GM19397 (cell line): Measurements from ENCODE around the gene GPR143.
"Not testable (repeated sequence)": the region's sequence is repeated elsewhere in the genome, so short reads cannot be mapped to it uniquely, and the experiment has no call there.

Source experiments
- ATAC-seq: cut with Tn5 transposase; IDR thresholded peaks from one replicate; pipeline ENCODE4 v1.9.1; 2021; ENCODE audit warnings: mild to moderate bottlenecking, moderate library complexity; ENCODE audit not compliant: unreplicated experiment

The GPR143 gene

DNA sequence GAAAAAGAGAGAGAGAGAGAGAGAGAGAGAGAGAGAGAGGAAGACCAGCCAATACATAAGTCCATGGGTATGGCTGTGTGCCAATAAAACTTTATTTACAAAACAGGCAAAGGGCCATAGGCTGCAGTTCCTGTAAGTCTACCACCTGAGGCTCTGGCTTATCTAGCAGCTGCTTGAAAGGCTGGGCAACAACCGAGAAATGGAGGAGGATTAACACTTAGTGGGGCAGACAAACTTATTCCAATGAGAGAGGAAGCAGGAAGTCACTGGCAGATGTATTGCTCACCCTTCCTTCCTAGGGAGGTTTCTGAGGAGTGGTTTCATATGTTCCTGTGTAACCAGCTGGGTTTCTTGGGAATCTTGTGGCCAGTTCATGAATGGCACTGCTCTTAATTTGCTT lies 4.7 kb upstream of the GPR143 start:
- ATAC-seq, result no peak

DNA sequence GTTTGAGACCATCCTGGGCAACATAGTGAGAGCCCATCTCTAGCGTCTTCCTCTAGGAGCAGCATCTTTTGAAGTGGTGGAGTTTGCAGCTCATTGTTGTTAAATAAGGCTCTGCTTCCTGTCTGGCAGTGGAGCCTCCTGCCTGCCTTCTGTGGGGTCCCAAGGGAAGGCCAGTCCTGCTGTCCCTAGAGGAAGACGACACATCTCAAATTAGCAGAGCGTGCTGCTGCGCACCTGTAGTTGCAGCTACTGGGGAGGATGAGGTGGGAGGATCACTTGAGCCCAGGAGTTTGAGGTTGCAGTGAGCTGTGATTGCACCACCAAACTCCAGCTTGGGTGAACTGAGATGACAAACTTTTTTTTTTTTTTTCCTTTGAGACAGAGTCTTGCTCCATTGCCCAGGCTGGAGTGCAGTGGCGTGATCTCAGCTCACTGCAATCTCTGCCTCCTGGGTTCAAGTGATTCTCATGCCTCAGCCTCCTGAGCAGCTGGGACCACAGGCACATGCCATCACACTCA lies 2.7 kb upstream of the GPR143 start:
- not testable (repeated sequence) for ATAC-seq

DNA sequence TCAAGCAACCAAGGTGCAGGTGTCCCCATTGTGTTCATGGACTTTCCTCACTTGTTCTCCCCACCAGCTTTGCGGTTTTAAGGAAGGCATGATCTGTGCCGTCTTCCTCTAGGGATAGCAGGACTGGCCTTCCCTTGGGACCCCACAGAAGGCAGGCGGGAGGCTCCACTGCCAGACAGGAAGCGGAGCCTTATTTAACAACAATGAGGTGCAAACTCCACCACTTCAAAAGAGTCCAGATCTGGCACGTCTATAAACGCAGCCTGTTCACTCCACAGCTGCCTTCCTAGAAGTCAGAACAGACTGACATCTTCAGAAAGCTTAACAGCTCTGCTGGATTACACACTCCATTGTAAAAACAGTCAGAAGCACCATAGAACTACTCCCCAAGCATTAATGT lies 1.7 kb upstream of the GPR143 start:
- ATAC-seq, result no peak

DNA sequence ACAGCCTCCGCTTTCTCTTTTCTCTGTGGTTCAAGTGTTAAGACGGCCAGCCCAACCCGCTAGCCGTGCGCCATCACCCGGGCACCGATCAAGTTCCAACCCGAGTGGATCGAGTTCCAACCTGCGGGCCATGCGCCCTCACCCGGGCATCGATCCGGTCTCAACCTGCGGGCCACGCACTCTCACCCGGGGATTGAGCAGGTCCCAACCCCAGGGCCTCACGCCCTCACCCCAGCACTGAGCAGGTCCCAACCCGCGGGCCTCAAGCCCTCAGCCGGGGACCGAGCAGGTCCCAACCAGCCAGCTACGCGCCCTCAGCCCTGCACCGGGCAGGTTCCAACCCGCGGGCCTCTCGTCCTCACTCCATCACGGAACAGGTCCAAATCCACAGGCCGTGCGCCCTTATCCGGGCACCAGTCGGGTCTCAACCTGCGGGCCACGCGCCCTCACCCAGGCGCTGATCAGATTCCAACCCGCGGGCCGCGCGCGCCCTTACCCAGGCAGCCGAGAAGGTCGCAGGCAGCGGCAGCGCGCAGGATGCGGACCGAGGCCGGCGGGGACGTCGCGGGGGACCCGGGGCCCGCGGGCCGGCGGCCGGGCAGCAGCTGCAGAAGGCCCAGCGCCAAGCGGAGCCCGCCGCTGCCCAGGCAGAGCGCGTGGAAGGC lies 443 bp downstream of the GPR143 start:
- no peak for ATAC-seq

DNA sequence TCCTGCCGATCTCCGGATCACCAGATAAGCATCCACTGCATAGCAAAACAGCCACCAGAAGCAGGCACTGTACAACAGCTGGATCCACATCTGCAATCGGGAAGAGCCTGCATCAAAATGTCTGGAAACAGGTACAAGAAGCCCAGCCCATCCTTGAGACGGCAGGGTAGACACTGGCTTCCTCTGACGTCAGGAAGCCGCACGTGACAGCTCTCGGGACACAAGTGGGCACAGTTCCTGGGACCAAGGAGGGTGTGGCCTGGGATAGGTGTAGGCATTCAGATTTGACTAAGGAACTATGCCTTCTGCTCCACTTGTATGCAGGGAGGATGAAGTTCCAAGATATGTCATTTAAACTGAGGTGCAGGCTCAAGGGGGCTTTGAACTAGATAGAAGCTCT lies 6.3 kb downstream of the GPR143 start:
- no peak for ATAC-seq

DNA sequence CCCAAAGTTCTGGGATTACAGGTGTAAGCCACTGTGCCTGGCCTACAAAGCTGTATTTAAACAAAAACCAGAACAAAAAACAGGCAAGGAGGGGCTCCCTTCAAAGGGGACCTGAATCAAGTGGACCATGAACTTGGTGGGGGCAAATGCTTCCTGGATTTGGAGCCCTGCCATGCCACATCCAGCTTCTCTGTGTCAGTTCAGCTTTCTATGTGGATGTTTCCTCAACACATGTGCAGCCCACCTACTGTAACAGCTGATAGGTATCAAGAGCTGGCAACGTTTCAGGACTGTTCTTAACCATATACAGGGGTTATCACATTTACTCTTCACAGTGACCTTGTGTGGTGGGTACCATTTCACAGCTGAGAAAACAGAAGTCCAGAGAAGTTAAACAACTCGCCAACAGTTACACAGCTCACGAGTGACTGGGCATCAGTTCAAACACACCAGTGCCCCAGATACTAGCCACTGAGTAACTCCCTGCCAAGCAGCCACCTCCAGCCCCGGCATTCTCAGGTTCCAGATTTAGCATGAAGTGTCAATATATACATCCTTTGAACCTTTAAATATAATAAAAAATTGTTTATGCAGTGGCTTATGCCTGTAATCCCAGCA lies 7.5 kb downstream of the GPR143 start:
- no peak for ATAC-seq

DNA sequence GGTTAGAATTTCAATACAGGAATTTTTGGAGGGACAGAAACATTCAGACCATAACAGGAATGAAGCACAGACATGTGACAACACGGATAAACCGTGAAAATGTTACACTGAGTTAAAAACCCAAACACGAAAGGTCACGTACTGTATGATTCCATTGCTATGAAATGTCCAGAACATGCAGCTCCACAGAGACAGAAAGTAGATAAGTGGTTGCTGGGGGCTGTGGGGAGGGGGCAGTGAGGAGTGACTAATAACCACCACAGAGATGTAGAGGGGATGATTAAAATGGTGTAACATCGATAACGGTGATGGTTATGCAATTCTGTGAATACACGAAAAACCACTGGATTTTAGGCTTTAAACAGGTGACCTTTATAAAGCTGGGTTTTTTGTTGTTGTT lies 8.3 kb downstream of the GPR143 start:
- ATAC-seq, result no peak

DNA sequence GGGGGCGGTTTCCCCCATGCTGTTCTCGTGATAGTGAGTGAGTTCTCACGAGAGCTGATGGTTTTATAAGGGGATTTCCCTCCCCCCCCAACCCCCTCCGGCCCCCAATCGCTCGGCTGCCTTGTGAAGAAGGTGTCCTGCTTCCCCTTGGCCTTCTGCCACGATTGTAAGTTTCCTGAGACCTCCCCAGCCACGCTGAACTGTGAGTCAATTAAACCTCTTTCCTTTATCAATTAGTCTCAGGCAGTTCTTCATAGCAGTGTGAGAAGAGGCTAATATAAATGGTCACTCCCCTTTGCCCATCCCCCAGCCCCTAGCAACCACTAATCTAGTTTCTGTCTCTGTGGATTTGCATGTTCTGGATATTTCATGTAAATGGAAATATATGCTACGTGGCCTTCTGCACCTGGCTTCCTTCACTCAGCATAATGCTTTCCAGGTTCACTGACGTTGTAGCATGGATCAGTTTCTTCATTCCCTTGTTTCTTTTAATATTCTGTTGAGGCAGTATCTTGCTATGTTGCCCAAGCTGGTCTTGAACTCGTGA lies 16.4 kb downstream of the GPR143 start:
- ATAC-seq, result no peak

DNA sequence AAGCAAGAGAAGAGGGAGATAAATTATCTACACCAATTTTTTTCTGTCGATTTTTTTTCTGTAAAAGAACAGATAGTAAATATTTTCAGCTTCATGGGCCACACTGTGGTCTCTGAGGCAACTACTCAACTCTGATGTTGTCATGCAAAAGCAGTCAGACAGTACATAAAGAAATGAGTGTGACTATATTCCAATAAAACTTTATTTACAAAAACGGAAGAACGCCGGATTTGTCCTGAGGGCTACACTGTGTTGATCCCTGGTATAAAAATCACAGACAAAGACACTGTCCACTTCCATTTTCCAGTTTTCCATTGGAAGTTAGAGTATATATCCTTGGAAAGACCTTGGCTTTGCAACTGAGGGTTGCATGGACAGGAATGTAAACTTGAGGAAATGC lies 18.0 kb downstream of the GPR143 start:
- no peak for ATAC-seq

DNA sequence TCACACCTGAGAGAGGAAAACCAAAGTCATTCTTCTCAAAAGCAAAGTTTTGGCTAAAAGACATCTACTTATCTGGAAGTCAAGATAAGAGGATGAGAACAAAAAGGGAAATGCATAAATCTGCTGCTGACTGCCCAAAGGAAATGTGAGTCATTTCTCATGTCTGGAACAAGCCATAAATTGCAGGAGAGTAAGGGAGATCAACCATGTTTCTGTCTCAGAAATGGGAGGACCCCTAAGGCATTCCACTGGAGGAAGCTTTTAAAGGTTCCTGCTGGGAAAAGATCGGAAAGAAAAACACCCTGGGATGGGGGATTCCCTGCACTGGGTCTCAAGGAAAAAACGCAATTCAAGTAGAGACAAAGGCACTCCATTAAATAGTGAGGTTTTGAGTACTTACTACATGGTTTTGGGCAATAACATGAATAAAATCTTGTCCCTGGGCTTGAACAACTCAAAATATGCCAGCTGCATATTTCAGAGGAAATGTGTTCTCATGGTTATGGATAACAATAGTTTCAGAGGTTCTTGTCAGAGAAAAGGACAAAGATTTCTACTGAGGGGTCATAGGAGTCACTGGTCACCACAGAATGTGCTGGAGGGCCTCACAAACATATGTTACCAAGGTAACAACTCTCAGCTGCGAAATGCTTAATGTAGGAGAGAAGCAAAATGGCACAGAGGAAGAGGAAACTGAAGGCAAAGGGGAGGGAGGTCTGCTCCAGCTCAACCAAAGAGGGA lies 19.3 kb downstream of the GPR143 start:
- ATAC-seq, result no peak

DNA sequence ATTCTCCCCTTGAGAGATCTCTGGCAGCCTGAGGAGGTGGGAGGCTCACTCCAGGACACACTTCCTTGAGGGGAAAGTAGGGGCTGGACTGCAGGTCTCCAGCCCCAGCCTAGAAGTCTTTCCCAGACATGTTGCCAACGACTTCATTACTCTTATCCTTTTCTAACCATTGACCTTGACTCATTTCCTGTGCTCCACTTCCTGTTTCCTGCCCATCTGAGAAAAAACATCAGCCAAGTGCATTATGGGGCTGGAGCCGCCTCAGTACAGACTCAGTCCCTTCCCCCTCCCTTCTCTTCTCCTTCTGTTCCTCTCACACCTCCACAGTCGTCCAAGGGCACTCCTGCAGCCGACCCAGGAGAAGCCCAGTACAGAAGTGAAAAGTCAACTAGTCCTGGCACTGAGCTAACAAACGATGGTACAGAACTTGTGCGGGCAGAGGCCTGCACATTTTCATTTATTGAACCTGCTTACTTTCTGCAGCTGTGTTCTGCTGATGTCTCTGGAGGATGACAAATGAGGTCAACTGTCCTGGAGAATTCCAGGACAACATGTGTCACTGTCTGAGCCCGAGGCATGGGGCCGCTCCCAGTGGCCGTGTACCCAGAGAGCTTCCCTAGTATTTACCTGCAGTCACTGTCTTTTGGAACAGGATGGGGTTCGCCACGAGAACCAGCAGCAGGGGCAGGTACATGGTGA lies 20.1 kb downstream of the GPR143 start:
- ATAC-seq, result no peak

DNA sequence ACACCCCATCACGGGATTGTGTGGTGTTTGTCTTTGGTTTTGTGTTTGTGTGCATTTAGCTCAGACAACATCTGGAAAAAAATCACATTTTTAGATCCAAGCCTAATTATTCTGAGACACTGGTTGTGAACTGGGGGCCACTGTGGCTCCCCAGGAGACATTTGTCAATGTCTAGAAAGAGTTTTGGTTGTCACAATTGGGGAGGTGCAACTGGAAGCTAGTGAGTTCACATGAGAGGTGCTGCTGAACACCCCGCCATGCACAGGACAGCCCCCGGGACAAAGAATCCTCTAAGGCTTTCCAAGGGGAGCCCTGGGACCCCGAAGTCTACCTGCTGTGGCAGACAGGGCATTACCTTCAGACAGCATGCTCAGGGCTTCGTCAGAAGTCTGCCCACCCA lies 26.5 kb downstream of the GPR143 start:
- ATAC-seq, result no peak

DNA sequence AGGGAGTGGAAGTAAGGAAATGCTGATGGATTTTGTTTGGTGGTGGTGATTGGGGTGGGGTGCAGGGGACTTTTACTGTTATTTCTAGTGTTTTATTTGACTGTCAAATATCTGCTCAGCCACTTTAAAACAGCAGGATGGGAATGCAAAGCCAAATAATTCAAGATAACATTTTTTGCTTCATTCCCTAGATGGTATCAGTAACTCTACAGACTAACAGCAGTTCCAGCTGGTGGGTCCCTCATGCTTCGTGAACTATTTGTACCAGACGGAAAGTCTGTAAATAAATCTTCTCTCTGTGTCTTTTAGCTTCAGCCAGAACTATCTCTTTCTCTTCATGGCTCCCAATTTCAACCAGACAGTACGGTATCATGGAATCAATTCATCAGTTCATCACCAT lies 27.5 kb downstream of the GPR143 start:
- no peak for ATAC-seq

DNA sequence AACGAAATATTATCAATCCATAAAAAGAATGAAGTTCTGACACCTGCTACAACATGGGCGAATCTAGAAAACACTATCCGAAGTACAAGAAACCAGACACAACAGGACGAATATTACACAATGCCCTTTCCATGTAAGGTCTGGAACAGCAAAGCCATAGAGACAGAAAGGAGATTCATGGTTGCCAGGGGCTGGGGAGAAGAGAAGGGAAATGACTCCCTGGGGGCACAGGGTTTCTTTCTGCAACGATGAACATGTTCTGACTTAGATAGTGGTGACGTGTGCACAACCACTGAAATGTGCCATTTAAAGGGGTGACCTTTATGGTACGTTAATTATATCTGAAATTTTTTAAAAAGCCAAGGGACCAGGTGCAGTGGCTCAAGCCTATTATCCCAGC lies 28.3 kb downstream of the GPR143 start:
- no peak for ATAC-seq

DNA sequence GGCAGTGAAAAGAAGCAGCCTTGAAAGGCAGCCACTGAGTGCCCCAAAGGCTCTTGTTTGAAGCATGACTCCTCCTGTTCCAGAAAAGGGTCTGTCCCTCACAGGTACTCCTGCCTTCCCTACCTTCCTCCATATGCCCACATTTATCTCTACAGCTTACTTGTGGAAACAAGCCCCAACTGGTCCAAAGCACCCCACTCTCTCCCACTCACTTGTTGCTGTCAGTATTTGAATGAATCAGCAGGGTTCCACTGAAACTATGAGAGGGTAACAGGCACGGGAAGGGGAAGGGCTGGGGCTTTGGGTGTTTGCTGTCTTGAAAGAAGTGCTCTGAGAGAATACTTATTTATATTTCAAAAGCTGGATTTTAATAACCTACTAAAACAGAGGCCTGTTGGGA lies 34.9 kb downstream of the GPR143 start:
- ATAC-seq, result no peak

DNA sequence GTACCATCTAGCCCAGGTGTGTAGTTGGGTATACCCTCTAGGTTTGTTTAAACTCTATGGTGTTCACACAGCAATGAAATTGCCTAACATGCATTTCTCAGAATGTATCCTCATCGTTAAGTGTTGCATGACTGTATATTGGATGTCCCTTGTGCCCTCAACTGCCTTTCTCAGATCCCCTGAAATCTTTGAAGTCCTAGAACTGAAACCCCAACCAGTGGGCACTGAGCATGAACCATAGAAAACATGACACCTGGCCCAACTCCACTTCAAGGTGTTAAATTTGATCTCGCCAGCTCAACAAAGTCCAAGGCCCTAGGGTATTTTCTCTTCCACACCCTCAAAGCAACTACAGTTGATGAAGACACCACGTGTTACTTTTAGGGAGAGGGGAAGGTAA lies 35.6 kb downstream of the GPR143 start:
- no peak for ATAC-seq

DNA sequence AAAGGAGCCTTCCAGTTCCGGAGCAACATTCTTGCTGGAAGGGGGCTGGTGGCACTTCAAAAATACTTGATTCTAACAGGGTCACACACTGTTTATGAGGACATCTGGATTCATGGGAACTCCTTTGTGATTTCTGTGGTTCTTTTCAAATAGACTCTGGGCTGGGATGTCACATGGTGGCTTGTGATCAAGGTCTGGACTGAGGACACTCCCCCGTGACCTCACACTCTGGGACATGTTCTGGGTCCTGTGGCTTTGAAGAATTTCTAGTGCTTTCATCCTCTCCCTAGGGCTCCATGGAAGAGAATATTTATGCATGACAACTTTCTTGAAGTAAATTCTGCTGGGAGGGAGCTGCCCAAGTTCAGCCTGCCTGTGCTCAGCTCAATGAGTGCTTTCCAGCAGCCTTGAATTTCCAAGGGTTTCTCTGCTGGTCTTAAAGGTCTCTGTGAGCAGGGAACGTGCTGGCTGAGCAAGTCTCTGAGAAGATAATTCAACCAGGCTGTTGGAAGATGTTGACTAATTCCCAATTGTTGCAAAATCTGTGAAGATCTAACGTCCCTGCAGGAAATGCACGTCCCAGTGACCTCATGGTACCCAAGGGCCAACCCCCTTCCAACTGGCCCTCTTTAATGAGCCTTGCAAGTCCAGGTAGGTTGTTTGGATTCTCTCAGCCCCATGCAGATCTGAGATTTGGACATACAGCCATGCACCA lies 36.3 kb downstream of the GPR143 start:
- ATAC-seq, result no peak

DNA sequence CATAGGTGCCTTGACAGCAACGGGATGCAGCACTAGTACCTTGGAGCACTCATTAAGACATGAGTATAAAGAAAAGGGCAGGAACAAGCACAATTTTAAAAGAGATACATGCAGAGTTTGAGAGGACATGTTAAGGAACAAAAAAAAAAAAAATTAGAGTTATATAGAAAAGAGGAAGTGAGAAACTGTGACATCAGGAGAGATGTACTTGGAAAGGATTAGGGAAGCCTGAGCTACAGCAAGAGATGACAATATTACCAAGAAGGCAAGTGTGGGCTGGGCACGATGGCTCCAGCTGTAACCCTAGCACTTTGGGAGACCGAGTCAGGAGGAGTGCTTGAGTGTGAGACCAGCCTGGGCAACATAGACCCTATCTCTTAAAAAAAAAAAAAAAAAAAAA lies 37.4 kb downstream of the GPR143 start:
- no peak for ATAC-seq

DNA sequence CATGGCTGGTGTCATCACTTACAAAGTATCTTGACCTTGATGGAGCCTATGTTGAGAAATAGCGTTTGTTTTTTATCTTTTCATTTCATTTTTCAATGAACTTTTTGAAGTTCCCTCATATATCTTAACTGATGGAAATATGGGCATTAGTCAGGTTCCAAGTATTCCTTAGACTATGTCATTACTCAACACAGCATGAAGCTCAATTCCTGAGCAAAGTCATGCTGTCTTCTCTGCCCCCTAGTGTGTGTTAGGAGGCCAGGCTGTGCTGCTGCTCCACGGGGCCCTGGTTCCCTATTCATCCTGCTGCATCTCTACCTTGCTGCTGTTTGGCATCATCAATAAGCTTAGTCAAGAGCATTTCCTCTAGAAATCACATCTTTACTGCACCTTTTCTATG lies 40.9 kb downstream of the GPR143 start:
- ATAC-seq, result no peak

DNA sequence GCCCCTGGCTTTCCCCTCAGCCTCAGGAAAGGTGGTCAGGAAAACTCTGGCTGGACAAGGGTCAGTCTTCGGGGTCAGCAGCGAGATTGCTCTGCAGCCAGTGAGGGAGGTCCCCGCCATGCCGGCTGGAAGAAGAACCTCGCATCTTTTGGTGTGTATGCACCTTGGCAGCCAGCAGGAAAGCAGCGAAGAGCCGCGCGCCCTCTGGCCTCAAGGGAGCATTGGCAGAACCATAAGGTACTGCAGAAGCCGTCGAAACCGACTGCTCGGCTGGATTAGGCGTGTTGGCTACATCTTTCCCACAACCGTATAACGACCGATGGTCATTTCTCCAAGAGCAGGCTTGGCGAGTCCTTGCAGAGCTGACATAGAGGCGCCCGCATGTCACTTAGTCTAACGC lies 48.3 kb downstream of the GPR143 start:
- no peak for ATAC-seq

DNA sequence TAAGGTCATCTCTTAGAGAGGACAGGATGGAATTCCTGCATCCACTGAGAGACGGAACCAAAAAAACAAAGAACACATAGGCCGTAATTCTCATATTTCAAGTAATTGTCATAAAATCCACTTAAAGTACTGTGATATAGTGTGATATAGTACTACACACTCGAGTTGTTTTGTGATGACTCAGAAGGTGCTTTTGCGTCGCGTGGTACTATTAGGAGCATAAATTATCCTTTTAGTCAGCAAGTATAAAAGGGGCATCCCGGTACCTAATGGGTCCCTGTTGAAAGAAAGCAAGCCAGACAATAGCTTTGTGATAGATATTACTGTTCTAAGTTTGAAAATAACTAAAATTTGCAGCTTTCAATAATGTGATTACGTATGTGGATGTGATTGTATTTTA lies 55.3 kb downstream of the GPR143 start:
- ATAC-seq, result no peak
